Upper lobe of left lung (tissue), 4 donors: ENCODE results near the gene COL19A1.

Experiments used
- CTCF ChIP-seq, 6 experiments: fragments of 450-650 bp in 4 of 6; fragments of 200-600 bp in 2 of 6; sonication (generic) in 2 of 6; IDR thresholded peaks; one replicate each; pipeline ENCODE4 v1.5.1; 2016 to 2019; ENCODE audit warnings: antibody characterized with exemption in 6 of 6
- POLR2A ChIP-seq, 4 donors: fragments of 450-650 bp; IDR thresholded peaks; one replicate each; pipeline ENCODE4 v1.5.1; 2016 to 2017; ENCODE audit warnings: antibody characterized with exemption in 4 of 4, mild to moderate bottlenecking in 2 of 4
- POLR2AphosphoS5 ChIP-seq, 2 donors: sonication (generic); formaldehyde crosslinking; IDR thresholded peaks; one replicate each; pipeline ENCODE4 v1.5.1; 2017; ENCODE audit warnings: antibody characterized with exemption in 2 of 2

GRCh38 chr6:69888482-69889233 is 22.3 kb downstream of the COL19A1 start:
- TF ChIP-seq POLR2A (IDR thresholded peaks at IDR 0.05) (no peak), CTCF (IDR thresholded peaks at IDR 0.05) (no peak), POLR2AphosphoS5 (IDR thresholded peaks at IDR 0.05) (no peak)
